GM12873 (cell line): ENCODE results near the gene POLRMT.

Experiments
- TF ChIP-seq, protein P1 (sequence below): IDR thresholded peaks from 2 replicates; pipeline ENCODE4 v1.5.1; 2012; ENCODE audit warnings: low read depth, mild to moderate bottlenecking, moderate library complexity, low read length, control low read depth; ENCODE audit not compliant: insufficient read depth; ENCODE audit errors: missing control alignments

Gene POLRMT

GRCh38 chr19:677601-678436 is 44.5 kb upstream of the POLRMT start:
- TF ChIP-seq, protein P1, sequence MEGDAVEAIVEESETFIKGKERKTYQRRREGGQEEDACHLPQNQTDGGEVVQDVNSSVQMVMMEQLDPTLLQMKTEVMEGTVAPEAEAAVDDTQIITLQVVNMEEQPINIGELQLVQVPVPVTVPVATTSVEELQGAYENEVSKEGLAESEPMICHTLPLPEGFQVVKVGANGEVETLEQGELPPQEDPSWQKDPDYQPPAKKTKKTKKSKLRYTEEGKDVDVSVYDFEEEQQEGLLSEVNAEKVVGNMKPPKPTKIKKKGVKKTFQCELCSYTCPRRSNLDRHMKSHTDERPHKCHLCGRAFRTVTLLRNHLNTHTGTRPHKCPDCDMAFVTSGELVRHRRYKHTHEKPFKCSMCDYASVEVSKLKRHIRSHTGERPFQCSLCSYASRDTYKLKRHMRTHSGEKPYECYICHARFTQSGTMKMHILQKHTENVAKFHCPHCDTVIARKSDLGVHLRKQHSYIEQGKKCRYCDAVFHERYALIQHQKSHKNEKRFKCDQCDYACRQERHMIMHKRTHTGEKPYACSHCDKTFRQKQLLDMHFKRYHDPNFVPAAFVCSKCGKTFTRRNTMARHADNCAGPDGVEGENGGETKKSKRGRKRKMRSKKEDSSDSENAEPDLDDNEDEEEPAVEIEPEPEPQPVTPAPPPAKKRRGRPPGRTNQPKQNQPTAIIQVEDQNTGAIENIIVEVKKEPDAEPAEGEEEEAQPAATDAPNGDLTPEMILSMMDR, result no peak

DNA sequence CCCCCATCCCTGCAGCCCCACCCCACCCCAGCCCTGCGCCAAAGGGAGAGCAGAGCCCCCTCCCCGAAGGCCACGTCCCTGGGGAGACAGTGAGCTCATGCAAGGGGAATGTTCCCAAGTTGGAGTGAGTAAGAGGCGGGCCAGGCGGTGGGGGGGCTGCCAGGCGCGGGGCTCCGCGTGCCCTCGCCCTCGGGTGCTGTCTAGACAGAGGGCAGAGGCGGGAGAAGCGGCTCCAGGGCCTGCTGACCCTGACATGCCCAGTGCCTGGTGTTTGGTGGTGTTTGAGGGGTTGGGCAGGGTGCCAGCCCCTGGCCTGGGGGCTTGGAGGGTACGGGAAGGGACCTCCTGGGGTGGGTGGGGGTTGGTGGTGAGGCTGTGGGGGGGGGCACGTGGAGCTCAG is 43.9 kb upstream of the POLRMT start:
- TF ChIP-seq, protein P1, result no peak

DNA sequence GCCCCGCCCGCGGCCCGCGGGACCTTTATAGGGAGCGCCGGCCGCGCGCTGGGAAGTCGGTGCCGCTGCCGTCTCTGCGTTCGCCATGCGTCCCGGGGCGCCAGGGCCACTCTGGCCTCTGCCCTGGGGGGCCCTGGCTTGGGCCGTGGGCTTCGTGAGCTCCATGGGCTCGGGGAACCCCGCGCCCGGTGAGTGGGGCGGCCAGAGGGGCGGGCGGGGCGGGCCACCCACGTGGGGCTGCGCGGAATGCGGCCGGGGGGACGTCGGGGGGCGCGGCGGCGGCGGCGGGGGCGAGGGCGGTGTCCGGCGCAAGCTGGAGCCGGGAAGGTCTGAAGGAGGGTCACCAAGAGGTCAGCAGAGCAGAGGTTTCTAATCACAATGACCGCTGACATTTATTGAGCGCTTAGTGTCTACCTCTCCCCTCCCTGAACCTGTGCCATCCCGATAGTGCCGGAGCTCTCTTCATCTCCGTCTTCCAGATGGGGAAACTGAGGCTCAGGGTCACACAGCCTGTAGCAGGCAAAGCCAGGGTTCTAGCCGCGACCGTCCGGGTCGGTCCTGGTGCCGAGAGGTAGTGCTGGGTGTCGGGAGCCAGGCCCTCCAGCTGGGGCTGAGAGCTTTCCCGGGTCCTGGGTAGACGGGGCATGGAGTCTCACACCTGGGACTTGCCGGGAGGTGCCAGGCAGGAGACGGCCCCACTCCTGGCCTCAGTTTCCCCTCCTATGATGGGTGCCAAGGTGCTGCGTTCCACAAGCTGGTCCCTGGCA is 43.2 kb upstream of the POLRMT start, which contains the start of gene FSTL3:
Gene FSTL3 (plus strand): TSS at position 54 of the 767 bp plus-strand sequence. CDS start 32 bp downstream, at position 86.
- TF ChIP-seq, protein P1, result no peak

DNA sequence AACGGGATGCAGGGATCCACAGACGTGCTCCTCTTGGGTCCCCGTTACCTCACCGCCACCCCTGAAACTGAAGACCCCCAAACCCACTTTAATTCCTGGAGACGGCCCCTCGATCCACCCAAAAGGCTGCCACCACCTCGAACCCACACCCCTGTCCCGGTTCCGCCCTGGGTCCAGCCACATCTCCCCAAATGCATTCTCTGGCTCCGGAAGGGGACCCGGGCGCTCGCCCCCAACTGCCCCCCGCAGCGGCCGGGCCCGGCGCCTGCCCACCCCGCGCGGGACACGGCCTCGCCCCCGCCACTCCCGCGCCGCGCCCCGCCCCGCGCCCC is 42.6 kb upstream of the POLRMT start:
- TF ChIP-seq, protein P1, result no peak

DNA sequence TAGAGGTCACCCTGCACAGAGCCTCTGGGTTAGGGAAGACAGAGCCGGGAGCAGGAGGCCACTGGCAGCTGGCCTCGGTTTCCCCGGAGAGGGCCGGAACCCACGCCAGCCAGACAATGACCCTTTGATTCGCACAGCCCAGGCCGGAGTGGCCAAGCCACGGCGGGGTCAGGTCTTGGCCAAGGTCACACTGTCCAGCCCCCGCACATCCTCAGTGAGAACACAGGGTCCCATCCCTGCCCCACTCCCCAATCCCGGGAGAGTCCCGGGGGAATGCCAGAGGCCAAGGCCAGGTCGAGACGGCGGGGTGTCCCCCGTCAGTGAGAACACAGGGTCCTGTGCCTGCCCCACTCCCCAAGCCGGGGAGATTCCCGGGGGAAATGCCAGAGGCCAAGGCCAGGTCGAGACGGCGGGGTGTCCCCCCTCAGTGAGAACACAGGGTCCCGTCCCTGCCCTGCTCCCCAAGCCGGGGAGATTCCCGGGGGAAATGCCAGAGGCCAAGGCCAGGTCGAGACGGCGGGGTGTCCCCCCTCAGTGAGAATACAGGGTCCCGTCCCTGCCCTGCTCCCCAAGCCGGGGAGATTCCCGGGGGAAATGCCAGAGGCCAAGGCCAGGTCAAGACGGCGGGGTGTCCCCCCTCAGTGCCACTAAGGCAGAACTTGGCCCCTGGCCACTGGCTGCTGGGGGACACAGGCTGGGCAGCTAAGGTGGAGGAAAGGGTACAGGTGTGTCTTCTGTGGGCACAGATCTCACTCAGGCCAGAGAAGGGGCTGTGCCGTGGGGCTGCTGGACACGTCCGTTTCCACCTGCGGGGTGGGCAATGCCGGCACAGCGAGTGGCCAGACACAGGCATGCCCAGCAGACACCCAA is 41.2 kb upstream of the POLRMT start:
- TF ChIP-seq, protein P1, result no peak

DNA sequence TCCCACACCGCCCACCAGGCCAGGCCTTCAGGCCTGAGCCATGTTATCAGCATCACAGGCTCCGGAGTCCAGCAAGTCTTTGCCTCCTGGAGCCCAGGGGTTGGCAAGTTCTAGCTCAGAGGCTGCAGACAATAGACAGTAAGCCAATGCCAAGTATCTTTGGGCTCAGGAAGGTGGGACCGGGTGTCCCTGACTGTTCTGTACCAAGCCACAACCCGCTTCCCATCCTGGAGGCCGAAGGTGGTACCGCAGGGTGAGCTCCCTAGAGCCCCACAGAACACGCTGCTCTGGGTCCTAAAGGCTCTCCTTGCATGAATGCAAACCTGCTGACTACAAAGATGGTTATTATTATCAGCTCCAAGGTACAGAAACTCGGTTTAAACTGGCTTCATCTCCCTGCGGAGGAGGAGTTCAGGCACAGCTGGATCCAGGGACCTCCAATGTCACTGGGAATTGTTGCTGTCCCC is 37.3 kb upstream of the POLRMT start:
- TF ChIP-seq, protein P1, result peak; percentile 37
